Transverse colon (tissue), 4 donors: ENCODE data around the gene PTGR2. TPM values are rescaled to one million over a fixed set of nuclear protein-coding genes. Genes with fewer than 3 reads are reported as not detected.
"Not testable (repeated sequence)": the region's sequence is repeated elsewhere in the genome, so short reads cannot be mapped to it uniquely, and the experiment has no call there.

Experiments
- DNase-seq: peaks from one replicate; pipeline ENCODE4 v3.0.0-alpha.2; 2019
- H3K27ac ChIP-seq, 4 donors: fragments of 200-600 bp; sonication (generic); 2 replicates each; pipeline ENCODE4 v1.5.1; 2016 to 2018; ENCODE audit warnings: inconsistent platforms in 4 of 4
- H3K27me3 ChIP-seq: fragments of 200-600 bp; sonication (generic); 2 replicates; pipeline ENCODE4 v1.5.1; 2017; ENCODE audit warnings: inconsistent platforms
- H3K36me3 ChIP-seq, 4 donors: fragments of 200-600 bp; sonication (generic); 2 replicates each; pipeline ENCODE4 v1.5.1; 2017 to 2019; ENCODE audit warnings: inconsistent platforms in 4 of 4
- H3K4me1 ChIP-seq, 4 donors: fragments of 200-600 bp; sonication (generic); 2 replicates each; pipeline ENCODE4 v1.5.1; 2017 to 2020; ENCODE audit warnings: inconsistent platforms in 4 of 4
- H3K4me3 ChIP-seq, 4 donors: fragments of 200-600 bp; sonication (generic); 1 replicate in 1 of 4; 2 replicates in 3 of 4; pipeline versions ENCODE4 v1.5.1 to v1.6.1; 2017 to 2019; ENCODE audit warnings: inconsistent platforms in 4 of 4
- H3K9me3 ChIP-seq, 2 donors: fragments of 200-600 bp; sonication (generic); 2 replicates each; pipeline ENCODE4 v1.5.1; 2017 to 2019; ENCODE audit warnings: inconsistent platforms in 2 of 2
- CTCF ChIP-seq, 5 experiments: fragments of 200-600 bp in 3 of 5; fragments of 450-650 bp in 2 of 5; sonication (generic) in 3 of 5; IDR thresholded peaks; 1 replicate in 2 of 5; 2 replicates in 3 of 5; pipeline ENCODE4 v1.5.1; 2016 to 2017; ENCODE audit warnings: antibody characterized with exemption in 5 of 5, inconsistent platforms in 3 of 5, mild to moderate bottlenecking in 2 of 5, moderate library complexity in 1 of 5
- EP300 ChIP-seq: sonication (generic); formaldehyde crosslinking; IDR thresholded peaks from one replicate; pipeline ENCODE4 v1.6.1; 2017; ENCODE audit warnings: antibody characterized with exemption, low read depth
- POLR2A ChIP-seq: fragments of 450-650 bp; IDR thresholded peaks from one replicate; pipeline ENCODE4 v1.6.1; 2016; ENCODE audit warnings: antibody characterized with exemption, mild to moderate bottlenecking, moderate library complexity
- POLR2AphosphoS5 ChIP-seq, 3 donors: sonication (generic); formaldehyde crosslinking; IDR thresholded peaks; one replicate each; pipeline ENCODE4 v1.6.1; 2016; ENCODE audit warnings: antibody characterized with exemption in 3 of 3
- WGBS, 2 donors: methylation state at CpG; one replicate each; pipeline ENCODE4 v1.1.5; 2018; ENCODE audit warnings: low coverage in 1 of 2; 5-methylcytosine and 5-hydroxymethylcytosine counted together
- in situ Hi-C, 4 donors: fragments of 200-750 bp; cut with MboI; loops; one replicate each; pipeline versions ENCODE4 v1.15.0 to v1.15.1; 2017; ENCODE audit warnings: low sequenced_read_pairs in 3 of 4, low pct_ligation_motif_present in 1 of 4, low pct_unique_long_range_greater_than_20kb in 1 of 4
- intact Hi-C: fragments of 100-400 bp; cut with DNase I; formaldehyde crosslinking; loops from one replicate; pipeline ENCODE4 v1.15.1; 2023; ENCODE audit warnings: low total_unique reads
- total RNA-seq, 4 donors: library from RNA; depleted of rRNA; stranded (reverse); fragments of >200 nt; gene quantifications; one replicate each; pipeline ENCODE4 v1.1.0, GENCODE V29; 2016

PTGR2 gene
- total RNA-seq, 4 donors from 2014 or later, result 1.8 to 15.8 (median 10.8) TPM

- Histone ChIP-seq H3K4me1 (peaks cover 6 to 30% (median 23%) of the 10 kb centered on the region in 4 donors), H3K27me3 (no peaks in the 10 kb centered on the region), H3K4me3 (peak overlapping the region in 1 of 4 donors; percentile 94), H3K9me3 (no peaks in the 10 kb centered on the region), H3K36me3 (peaks cover 0 to 3% (median 0%) of the 10 kb centered on the region in 4 donors), H3K27ac (peak overlapping the region in 2 of 4 donors; percentile 95 to 97)
- WGBS, 2 donors, result 40 to 42% methylated on average over 3 of the region's 3 CpGs
- TF ChIP-seq POLR2A (no peak), CTCF (IDR thresholded peaks at IDR 0.05) (no peak), EP300 (no peak), POLR2AphosphoS5 (IDR thresholded peaks at IDR 0.05) (no peak)
- in situ Hi-C loops, result no loop called here
- intact Hi-C loops, result no loop called here
- DNase-seq, result no peak
These were observed 36.8 kb downstream of the PTGR2 start for GRCh38 chr14:73888460-73888725.

DNA sequence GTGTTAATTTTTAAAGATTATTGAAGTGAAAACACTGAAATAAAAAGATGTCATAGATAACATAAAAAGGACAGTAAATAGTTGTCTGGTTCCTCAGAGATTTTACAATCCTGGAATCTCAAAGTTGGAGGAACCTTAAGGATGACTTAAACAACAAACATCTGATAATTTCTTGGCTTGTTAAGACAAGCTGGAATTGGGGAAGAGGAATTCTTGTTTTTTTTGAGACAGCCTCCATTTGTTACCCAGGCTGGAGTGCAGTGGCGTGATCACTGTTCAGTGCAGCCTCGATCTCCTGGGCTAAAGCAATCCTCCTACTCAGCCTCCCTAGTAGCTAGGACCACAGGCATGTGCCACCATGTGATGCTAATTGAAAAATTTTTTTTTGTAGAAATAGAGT, 37.3 kb downstream of the PTGR2 start:
- H3K27ac ChIP-seq, result peak overlapping the region in 1 of 4 donors; percentile 97
- in situ Hi-C loops (no loop called here), intact Hi-C loops (no loop called here)
- H3K27me3 ChIP-seq, result no peaks in the 10 kb centered on the region
- no peak for TF ChIP-seq EP300
- TF ChIP-seq POLR2A, result no peak
- TF ChIP-seq POLR2AphosphoS5 (IDR thresholded peaks at IDR 0.05), result no peak
- no peak for TF ChIP-seq CTCF (IDR thresholded peaks at IDR 0.05)
- H3K4me3 ChIP-seq, result no peak overlapping the region
- H3K9me3 ChIP-seq, result no peaks in the 10 kb centered on the region
- H3K4me1 ChIP-seq, result peaks cover 6 to 30% (median 23%) of the 10 kb centered on the region in 4 donors
- H3K36me3 ChIP-seq, result peaks cover 0 to 8% (median 1%) of the 10 kb centered on the region in 4 donors
- WGBS, 2 donors, result 92 to 100% methylated on average over 1 to 2 of the region's 2 CpGs
- DNase-seq, result no peak

DNA sequence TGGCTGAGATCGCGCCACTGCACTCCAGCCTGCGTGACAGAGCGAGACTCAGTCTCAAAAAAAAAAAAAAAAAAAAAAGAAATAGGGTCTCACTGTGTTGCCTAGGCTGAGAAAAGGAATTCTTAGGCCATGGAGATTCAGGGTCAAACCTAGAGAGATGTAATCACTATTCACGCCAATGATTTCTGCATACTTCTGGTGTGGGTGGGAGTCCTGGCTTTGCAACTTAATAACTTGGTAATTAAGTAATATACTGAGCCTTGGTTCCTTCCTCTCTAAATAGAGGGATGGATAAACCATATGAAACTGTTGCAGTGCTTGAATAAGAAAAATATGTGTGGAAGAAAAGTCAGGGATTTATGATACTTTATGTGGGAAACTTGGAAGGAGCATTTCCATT, 37.7 kb downstream of the PTGR2 start:
- in situ Hi-C loops (no loop called here), intact Hi-C loops (no loop called here)
- TF ChIP-seq POLR2A (no peak), EP300 (no peak), POLR2AphosphoS5 (IDR thresholded peaks at IDR 0.05) (no peak), CTCF (IDR thresholded peaks at IDR 0.05) (no peak)
- no peak overlapping the region for H3K4me3 ChIP-seq
- no peak overlapping the region for H3K27ac ChIP-seq
- no peaks in the 10 kb centered on the region for H3K27me3 ChIP-seq
- peaks cover 0 to 12% (median 3%) of the 10 kb centered on the region in 4 donors for H3K36me3 ChIP-seq
- DNase-seq, result no peak
- 76 to 77% methylated on average over 5 of the region's 5 CpGs for WGBS, 2 donors
- H3K4me1 ChIP-seq, result peaks cover 6 to 30% (median 23%) of the 10 kb centered on the region in 4 donors
- H3K9me3 ChIP-seq, result no peaks in the 10 kb centered on the region

GRCh38 chr14:73894180-73894687, 42.6 kb downstream of the PTGR2 start:
- H3K4me1 ChIP-seq, H3K27ac ChIP-seq, H3K9me3 ChIP-seq, H3K4me3 ChIP-seq, H3K27me3 ChIP-seq, in situ Hi-C loops, intact Hi-C loops, DNase-seq: not testable (repeated sequence)
- WGBS, 2 donors, result 96% methylated on average over 6 of the region's 6 CpGs; no CpG with 5 or more reads in 1 of the 2 donors
- peaks cover 0 to 60% (median 25%) of the 10 kb centered on the region in 4 donors for H3K36me3 ChIP-seq

DNA sequence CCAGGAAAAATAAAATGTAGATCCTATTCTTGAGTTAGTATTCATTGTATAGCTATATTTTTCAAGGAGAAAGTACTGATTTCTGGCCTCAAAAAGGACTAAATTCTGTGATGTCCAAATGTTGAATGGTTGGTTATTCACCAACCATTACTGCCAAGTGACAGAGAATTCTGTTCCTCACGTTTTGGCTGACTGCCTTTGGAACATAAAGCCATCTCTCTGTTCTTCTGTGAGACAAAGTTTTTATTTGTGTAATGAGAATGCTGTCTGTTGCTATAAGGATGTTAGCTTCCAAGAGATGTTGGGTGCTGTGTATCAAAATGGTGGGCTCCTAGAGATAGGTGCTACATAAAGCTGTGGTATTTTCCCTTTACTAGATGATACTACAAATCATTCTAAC, 44.3 kb downstream of the PTGR2 start:
- Histone ChIP-seq H3K36me3 (peaks cover 0 to 73% (median 25%) of the 10 kb centered on the region in 4 donors), H3K4me1 (peaks cover 0 to 6% (median 0%) of the 10 kb centered on the region in 4 donors), H3K9me3 (no peaks in the 10 kb centered on the region), H3K27me3 (no peaks in the 10 kb centered on the region), H3K27ac (no peak overlapping the region), H3K4me3 (no peak overlapping the region)
- intact Hi-C loops, result no loop called here
- in situ Hi-C loops, result no loop called here
- no peak for TF ChIP-seq EP300
- TF ChIP-seq CTCF (IDR thresholded peaks at IDR 0.05), result no peak
- no peak for TF ChIP-seq POLR2A
- no peak for TF ChIP-seq POLR2AphosphoS5 (IDR thresholded peaks at IDR 0.05)
- no peak for DNase-seq
- WGBS, 2 donors, result 64% methylated on average over 1 of the region's 1 CpG; no CpG with 5 or more reads in 1 of the 2 donors
